GM12872 (cell line): Measurements from ENCODE around the gene MACIR.

Experiments
- TF ChIP-seq, protein P1 (sequence below): IDR thresholded peaks from 3 replicates; pipeline ENCODE4 v1.5.1; 2011; ENCODE audit warnings: low read depth, mild to moderate bottlenecking, low read length, moderate library complexity; ENCODE audit not compliant: insufficient read depth

The MACIR gene

DNA sequence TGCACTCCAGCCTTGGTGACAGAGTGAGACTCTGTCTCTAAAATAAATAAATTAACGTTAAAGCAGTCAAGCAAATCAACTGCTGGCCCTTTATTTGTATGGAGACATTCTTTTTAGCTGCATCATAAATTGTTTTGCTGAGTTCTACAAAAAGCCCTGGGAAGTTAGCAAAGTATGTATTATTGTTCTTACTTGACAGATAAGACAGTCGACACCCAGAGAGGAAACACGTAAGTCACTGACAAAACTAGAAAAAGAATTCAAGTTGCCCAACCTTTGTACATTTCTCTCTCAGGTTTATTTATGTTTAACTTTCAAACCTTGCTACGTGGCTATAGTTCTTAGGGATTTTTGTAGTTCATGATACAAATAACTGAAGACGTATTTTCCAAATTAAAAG, 40.4 kb upstream of the MACIR start:
- TF ChIP-seq, protein P1, sequence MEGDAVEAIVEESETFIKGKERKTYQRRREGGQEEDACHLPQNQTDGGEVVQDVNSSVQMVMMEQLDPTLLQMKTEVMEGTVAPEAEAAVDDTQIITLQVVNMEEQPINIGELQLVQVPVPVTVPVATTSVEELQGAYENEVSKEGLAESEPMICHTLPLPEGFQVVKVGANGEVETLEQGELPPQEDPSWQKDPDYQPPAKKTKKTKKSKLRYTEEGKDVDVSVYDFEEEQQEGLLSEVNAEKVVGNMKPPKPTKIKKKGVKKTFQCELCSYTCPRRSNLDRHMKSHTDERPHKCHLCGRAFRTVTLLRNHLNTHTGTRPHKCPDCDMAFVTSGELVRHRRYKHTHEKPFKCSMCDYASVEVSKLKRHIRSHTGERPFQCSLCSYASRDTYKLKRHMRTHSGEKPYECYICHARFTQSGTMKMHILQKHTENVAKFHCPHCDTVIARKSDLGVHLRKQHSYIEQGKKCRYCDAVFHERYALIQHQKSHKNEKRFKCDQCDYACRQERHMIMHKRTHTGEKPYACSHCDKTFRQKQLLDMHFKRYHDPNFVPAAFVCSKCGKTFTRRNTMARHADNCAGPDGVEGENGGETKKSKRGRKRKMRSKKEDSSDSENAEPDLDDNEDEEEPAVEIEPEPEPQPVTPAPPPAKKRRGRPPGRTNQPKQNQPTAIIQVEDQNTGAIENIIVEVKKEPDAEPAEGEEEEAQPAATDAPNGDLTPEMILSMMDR, result no peak

GRCh38 chr5:103223031-103223955, 35.3 kb upstream of the MACIR start:
- TF ChIP-seq, protein P1, result no peak

DNA sequence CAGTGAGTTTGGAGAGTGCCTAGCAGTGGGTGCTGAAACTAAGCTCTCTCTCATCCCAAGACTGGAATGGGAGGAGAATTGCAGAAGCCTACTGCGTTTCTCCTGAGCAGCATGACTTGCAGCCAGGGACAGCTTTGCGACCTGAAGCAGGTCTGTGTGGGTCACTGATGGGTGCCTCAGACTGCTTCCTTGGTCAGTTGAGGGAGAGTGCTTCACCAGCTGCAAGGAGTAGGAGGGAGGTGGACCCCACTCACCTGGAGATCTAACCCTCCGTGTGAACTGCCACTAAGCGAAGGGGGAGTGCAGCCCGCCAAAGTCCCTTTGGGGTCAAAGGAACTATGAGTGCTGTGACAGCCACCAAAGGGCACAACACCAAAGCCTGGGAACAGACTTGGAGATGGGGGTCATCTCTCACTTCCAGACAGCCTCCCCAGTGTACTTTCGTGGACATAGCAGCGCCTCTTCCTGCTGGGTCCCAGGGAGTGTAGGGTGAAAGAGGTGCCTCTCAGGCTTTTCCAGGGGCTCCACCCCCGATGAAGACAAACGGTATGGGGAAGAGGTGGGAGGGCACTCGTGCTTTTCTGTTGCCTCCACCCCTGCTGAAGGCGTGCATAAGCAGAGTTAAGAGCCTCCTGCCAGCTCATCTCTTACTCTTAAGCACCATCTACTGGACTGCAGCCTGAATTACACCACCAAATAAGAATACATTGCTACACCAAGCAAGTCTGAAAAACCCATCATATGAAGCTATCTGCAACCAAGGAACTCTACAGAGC, 34.3 kb upstream of the MACIR start:
- TF ChIP-seq, protein P1, result peak; percentile 79

DNA sequence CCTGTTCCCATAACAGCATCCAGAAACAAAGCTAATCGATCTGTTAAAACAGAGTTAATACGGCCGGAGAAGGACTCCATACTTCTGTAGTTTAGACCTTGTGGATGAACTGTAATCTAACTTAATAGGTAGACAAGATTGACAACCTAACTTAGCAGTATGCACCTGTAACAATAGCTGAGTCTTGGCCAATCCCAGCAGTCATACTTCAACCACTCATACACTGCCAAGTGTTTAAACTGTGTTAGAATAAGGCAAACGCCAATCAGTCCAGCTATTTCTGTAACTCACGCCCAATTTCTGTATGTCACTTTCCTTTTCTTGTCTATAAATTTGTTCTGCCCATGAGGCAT, 33.7 kb upstream of the MACIR start:
- TF ChIP-seq, protein P1, result no peak

DNA sequence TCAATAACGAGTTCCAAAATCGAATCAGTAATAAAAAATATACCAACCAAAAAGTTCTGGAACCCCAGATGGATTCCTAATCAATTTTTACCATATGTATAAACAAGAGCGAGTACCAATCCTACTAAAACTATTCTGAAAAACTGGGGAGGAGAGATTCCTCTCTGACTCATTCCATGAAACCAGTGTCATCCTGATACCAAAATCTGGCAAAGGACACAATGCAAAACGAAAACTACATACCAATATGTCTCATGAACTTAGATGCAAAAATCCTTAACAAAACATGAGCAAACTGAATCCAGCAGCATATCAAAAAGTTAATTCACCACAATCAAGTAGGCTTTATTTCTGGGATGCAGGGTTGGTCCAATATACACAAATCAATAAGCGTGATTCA, 30.5 kb upstream of the MACIR start:
- TF ChIP-seq, protein P1, result no peak

- TF ChIP-seq, protein P1, result no peak
Observed at GRCh38 chr5:103228588-103228987, 30.0 kb upstream of the MACIR start.

- TF ChIP-seq, protein P1, result peak; percentile 79
Observed at GRCh38 chr5:103232393-103232999, 26.1 kb upstream of the MACIR start.
